Calu3 (cell line): ENCODE measurements around the gene C9orf78. TPM values are rescaled to one million over a fixed set of nuclear protein-coding genes. Genes with fewer than 3 reads are reported as not detected.

Source experiments
- BruUV-seq: library from RNA; stranded (reverse); fragments of 400-500 nt; replicated peaks from 2 replicates; lab custom pipeline; 2021; lab: Mats Ljungman, UMichigan
- CTCF ChIA-PET: fragments of 300-600 bp; sonication (Branson Sonifier 250); formaldehyde crosslinking; loops from one replicate; lab custom pipeline; 2022; ENCODE audit warnings: antibody characterized with exemption; lab: Charles Lee
- DNase-seq: peaks from one replicate; pipeline ENCODE4 v3.0.0; 2022
- H3K27ac Mint-ChIP-seq: one replicate; pipeline ENCODE4 v1.8.0; 2022; ENCODE audit warnings: mixed read lengths; ENCODE audit not compliant: unreplicated experiment
- H3K27me3 Mint-ChIP-seq: one replicate; pipeline ENCODE4 v1.8.0; 2022; ENCODE audit warnings: mixed read lengths; ENCODE audit not compliant: unreplicated experiment
- H3K36me3 Mint-ChIP-seq: one replicate; pipeline ENCODE4 v1.8.0; 2022; ENCODE audit warnings: mild to moderate bottlenecking, moderate library complexity, mixed read lengths; ENCODE audit not compliant: insufficient read depth, unreplicated experiment
- H3K4me1 Mint-ChIP-seq: one replicate; pipeline ENCODE4 v1.8.0; 2022; ENCODE audit warnings: mild to moderate bottlenecking, low read depth, mixed read lengths; ENCODE audit not compliant: unreplicated experiment
- H3K4me3 Mint-ChIP-seq: one replicate; pipeline ENCODE4 v1.8.0; 2022; ENCODE audit warnings: mild to moderate bottlenecking, low read depth, moderate library complexity, mixed read lengths; ENCODE audit not compliant: unreplicated experiment
- H3K9me3 Mint-ChIP-seq: one replicate; pipeline ENCODE4 v1.8.0; 2022; ENCODE audit warnings: low read depth, mixed read lengths; ENCODE audit not compliant: unreplicated experiment
- CTCF ChIP-seq: fragments of 200-600 bp; IDR thresholded peaks from one replicate; pipeline ENCODE4 v1.8.0; 2022; ENCODE audit warnings: antibody characterized with exemption; ENCODE audit not compliant: unreplicated experiment
- intact Hi-C: fragments of 100-400 bp; cut with micrococcal nuclease; formaldehyde crosslinking; loops from one replicate; pipeline ENCODE4 v1.10.0; 2022; ENCODE audit not compliant: unreplicated experiment
- total RNA-seq: library from RNA; stranded (reverse); gene quantifications from 2 replicates; pipeline ENCODE4 v1.2.3, GENCODE V29; 2022

Gene C9orf78
- total RNA-seq, 1 experiment from 2014 or later = 24.5 TPM

- Mint-ChIP-seq H3K4me3 (no peak overlapping the region), H3K36me3 (peaks cover 24% of the 10 kb centered on the region), H3K27ac (no peak overlapping the region), H3K9me3 (no peaks in the 10 kb centered on the region), H3K27me3 (no peaks in the 10 kb centered on the region), H3K4me1 (no peaks in the 10 kb centered on the region)
- TSS peak; percentile 52 for BruUV-seq
- intact Hi-C loops = no loop called here
- DNase-seq = no peak
- no peak for TF ChIP-seq CTCF
- CTCF ChIA-PET = no interaction called here
Measured at GRCh38 chr9:129813661-129814060, 21.4 kb downstream of the C9orf78 start.

GRCh38 chr9:129812385-129812784, 22.7 kb downstream of the C9orf78 start:
- no peaks in the 10 kb centered on the region for H3K27me3 Mint-ChIP-seq
- CTCF ChIA-PET = no interaction called here
- TF ChIP-seq CTCF = no peak
- H3K9me3 Mint-ChIP-seq = no peaks in the 10 kb centered on the region
- BruUV-seq = no TSS peak
- no peak overlapping the region for H3K27ac Mint-ChIP-seq
- intact Hi-C loops = no loop called here
- peaks cover 26% of the 10 kb centered on the region for H3K36me3 Mint-ChIP-seq
- no peak for DNase-seq
- no peaks in the 10 kb centered on the region for H3K4me1 Mint-ChIP-seq
- H3K4me3 Mint-ChIP-seq = no peak overlapping the region

GRCh38 chr9:129811967-129812363, 23.1 kb downstream of the C9orf78 start:
- no TSS peak for BruUV-seq
- DNase-seq = no peak
- Mint-ChIP-seq H3K27me3 (no peaks in the 10 kb centered on the region), H3K4me1 (no peaks in the 10 kb centered on the region), H3K27ac (no peak overlapping the region), H3K9me3 (no peaks in the 10 kb centered on the region), H3K36me3 (peaks cover 30% of the 10 kb centered on the region), H3K4me3 (no peak overlapping the region)
- TF ChIP-seq CTCF = no peak
- CTCF ChIA-PET = no interaction called here
- intact Hi-C loops = no loop called here

- intact Hi-C loops = no loop called here
- Mint-ChIP-seq H3K36me3 (peaks cover 32% of the 10 kb centered on the region), H3K27me3 (no peaks in the 10 kb centered on the region), H3K4me1 (no peaks in the 10 kb centered on the region), H3K27ac (no peak overlapping the region), H3K4me3 (no peak overlapping the region), H3K9me3 (no peaks in the 10 kb centered on the region)
- TF ChIP-seq CTCF = no peak
- no peak for DNase-seq
- CTCF ChIA-PET = no interaction called here
- TSS peak; percentile 21 for BruUV-seq
Measured at GRCh38 chr9:129810788-129811187, 24.3 kb downstream of the C9orf78 start.
